Mammary epithelial cell (primary cell): ENCODE data around the gene SAMSN1.

Source experiments
- EZH2 ChIP-seq: IDR thresholded peaks from 2 replicates; pipeline ENCODE4 v1.6.1; 2012; ENCODE audit warnings: low read length, inconsistent platforms, borderline replicate concordance
- TF ChIP-seq, protein P1 (sequence below), 2 donors: IDR thresholded peaks in 1 of 2; conservative IDR thresholded peaks in 1 of 2; 2 replicates each; pipeline ENCODE4 v1.5.1; 2011 to 2012; ENCODE audit warnings: inconsistent platforms in 2 of 2, low read length in 2 of 2, mild to moderate bottlenecking in 2 of 2, control low read depth in 1 of 2, low read depth in 1 of 2; ENCODE audit not compliant: insufficient read depth in 1 of 2; ENCODE audit errors: extremely low read depth in 1 of 2

DNA sequence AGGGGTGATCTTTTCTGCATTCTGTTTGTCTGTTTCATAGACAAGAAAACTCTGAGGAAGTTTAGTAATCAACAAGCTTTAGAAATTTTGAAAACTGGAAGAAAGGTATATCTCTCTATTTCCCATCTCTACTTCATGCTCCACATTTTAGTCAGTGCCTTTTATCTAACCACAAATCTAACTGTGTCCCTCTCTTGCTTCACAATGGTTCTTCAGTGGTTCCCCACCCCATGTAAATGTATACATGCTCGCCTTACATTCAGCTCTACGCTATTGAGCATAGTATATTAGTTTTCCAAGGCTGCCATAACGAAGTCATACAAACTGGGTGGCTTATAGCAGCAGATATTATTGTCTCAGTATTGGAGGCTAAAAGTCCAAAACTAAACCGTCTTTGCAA, 14.4 kb upstream of the SAMSN1 start:
- TF ChIP-seq, protein P1, sequence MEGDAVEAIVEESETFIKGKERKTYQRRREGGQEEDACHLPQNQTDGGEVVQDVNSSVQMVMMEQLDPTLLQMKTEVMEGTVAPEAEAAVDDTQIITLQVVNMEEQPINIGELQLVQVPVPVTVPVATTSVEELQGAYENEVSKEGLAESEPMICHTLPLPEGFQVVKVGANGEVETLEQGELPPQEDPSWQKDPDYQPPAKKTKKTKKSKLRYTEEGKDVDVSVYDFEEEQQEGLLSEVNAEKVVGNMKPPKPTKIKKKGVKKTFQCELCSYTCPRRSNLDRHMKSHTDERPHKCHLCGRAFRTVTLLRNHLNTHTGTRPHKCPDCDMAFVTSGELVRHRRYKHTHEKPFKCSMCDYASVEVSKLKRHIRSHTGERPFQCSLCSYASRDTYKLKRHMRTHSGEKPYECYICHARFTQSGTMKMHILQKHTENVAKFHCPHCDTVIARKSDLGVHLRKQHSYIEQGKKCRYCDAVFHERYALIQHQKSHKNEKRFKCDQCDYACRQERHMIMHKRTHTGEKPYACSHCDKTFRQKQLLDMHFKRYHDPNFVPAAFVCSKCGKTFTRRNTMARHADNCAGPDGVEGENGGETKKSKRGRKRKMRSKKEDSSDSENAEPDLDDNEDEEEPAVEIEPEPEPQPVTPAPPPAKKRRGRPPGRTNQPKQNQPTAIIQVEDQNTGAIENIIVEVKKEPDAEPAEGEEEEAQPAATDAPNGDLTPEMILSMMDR (conservative IDR thresholded peaks at IDR 0.05 in 1 of 2, IDR thresholded peaks at IDR 0.05 in 1 of 2; ENCODE audit: extremely low read depth in 1 of 2, insufficient read depth in 1 of 2, low read depth in 1 of 2, low read length in 2 of 2): no peak
- TF ChIP-seq EZH2: no peak
